DMS153 (cell line): Measurements from ENCODE around the gene B3GLCT.
"Not testable (repeated sequence)": the region's sequence is repeated elsewhere in the genome, so short reads cannot be mapped to it uniquely, and the experiment has no call there.

Source experiments
- DNase-seq: peaks from one replicate; lab custom pipeline; 2025; lab: John Stamatoyannopoulos, UW

Gene B3GLCT

DNA sequence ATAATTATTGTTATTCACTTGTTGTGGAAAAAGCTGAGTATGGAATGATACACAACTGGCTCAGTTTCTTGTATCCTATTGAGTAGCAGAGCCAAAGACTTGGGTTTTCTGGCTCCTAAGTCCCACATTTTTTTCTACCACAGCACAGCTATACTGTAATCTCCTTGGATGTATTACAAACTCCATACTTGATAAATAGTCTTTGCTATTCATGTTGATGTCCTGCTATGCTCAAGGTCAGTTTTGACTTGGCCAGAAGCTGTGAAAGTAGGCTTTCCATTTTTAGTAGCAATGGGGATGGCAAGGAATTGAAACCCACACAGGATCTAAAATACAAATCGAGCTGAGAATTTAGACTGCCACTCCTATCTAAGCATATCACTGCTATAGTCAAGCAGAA, 79.1 kb downstream of the B3GLCT start:
- no peak for DNase-seq

GRCh38 chr13:31282741-31283455, 83.1 kb downstream of the B3GLCT start:
- no peak for DNase-seq

GRCh38 chr13:31286930-31287329, 87.2 kb downstream of the B3GLCT start:
- no peak for DNase-seq

GRCh38 chr13:31301119-31301518, 101.3 kb downstream of the B3GLCT start:
- no peak for DNase-seq

GRCh38 chr13:31310356-31310755, 110.6 kb downstream of the B3GLCT start:
- DNase-seq: no peak

GRCh38 chr13:31310786-31311185, 111.0 kb downstream of the B3GLCT start:
- DNase-seq: no peak

- DNase-seq: no peak
Observed at GRCh38 chr13:31311921-31312320, 112.1 kb downstream of the B3GLCT start.

- no peak for DNase-seq
Observed at GRCh38 chr13:31314961-31315360, 115.2 kb downstream of the B3GLCT start.

DNA sequence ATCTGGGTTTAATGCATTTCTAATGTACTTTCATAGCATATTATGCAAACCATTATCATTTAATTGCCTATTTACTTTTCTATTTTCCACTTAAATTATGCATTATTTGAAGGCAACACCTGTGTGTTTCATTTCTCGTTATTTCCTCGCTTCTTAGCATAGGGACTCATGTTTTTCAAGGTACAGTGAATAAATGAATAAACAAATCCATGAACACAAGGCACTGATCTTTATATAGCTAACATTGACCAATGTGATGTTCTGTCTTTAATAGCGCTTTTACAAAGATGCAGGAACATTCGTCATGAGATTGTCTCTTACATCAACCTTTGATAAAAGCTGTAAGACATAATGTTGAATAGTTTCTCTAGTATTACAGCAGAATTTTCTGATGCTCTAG, 121.2 kb downstream of the B3GLCT start:
- DNase-seq: no peak

GRCh38 chr13:31321457-31321856, 121.7 kb downstream of the B3GLCT start:
- DNase-seq: no peak

DNA sequence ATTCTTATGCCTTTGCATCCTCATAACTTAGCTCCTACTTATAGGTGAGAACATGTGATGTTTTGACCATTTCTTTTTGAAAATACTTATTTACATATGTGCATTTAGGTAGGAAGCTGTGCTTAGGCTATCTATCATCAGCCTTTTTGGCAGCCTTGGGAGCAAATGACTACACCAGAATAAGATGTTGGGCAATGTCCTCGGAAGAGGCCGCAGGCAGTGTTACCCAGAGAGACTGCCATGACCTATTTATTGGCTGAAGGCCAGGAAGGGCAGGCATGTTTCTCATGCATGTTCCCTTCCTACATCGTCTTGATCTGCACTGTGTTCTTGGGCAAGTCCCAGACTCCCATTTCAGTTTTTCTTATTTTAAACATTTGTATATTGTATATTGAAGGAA, 122.3 kb downstream of the B3GLCT start:
- no peak for DNase-seq

GRCh38 chr13:31322702-31323405, 123.1 kb downstream of the B3GLCT start:
- DNase-seq: no peak

DNA sequence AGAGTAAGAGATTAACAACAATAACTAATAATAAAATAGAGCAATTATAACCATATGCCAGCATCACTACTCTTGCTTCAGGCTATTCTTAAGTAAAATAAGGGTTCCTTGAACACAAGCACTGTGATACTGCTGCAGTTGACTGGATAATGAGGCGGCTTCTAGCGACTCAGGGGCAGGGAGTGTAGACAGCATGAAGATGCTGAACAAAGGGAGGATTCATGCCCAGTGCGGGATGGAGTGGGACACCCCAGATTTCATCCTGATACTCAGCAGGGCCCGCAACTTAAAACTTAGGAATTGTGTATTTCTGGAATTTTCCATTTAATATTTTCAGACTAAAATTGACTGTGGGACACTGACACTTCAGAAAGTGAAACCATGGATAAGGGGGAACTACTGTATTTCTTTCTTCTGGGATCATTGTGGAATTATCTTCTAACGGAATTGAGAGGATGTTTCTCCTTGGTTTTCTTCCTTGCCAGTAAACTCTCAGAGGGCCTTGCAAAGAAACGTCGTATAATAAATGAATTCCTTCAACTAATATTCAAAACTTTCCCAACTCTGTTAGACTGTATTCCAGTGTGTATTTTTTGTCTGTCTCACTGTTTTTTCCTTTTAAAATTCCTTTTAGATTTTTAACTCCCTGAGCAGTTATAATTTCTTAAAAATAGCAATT, 127.5 kb downstream of the B3GLCT start:
- DNase-seq: no peak

DNA sequence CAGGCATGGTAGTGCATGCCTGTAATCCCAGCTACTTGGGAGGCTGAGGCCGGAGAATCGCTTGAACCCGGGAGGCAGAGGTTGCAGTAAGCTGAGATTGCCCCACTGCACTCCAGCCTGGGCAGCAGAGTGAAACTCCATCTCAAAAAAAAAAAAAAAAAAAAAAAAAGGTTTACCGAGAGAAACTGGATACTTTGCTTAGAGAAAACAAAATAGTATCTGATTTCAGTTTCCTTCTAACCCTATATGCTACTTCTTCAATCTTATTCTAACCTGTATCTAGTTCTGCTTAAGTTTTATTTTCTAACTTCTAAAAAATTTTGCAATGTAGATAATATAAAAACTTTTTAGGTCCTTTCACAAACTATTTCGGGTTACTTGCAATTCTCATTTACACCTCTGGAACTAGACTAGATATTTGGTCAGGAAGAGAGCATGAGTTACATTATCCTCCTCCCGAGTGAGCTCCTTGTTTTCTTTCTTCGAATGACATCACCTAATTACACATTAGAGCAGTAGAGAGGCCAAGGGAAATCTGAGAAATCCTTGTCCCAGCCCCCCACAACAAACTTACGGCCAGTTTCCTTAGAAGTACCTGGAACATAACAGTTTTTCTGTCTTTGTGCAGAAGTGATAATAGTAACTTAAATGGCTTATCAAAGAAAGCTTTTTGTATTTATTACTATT, 128.9 kb downstream of the B3GLCT start:
- DNase-seq: no peak

- DNase-seq: no peak
Observed at GRCh38 chr13:31330236-31330635, 130.5 kb downstream of the B3GLCT start.

DNA sequence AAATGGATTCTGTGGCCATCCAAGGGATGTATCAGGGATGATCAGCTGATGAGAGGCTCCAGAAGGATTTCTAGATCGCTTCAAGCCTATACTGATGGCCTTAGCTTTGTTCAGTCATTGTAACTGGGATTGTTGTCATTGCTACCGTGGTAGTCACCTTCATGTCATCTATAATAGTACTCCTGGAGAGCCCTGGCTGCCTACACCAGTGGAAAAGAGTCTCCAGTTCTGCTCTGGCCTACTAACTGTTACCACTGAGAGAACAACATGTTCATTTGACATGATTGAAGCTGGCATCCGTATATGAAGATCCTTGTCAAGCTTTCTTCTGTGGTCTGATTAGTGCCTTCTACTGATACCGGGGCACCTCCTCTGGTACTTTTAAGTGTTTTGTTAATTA, 131.3 kb downstream of the B3GLCT start:
- DNase-seq: no peak

DNA sequence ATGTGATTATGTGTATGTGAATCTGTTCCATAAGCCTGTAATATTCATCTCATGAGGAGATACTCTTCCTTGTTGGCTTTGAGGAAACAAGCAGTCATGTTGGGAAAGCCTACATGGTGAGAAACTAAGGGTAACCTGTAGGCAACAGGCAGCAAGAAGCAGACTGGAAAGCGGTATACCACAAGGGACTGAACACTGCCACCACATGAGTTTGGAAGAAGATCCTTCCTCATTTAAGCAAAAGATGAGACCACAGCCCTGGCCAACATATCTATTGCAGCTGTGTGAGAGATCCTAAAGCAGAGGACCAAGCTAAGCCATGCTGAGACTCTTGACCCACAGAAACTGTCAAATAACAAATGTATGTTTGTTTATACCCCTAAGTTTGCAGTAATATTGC, 134.8 kb downstream of the B3GLCT start:
- no peak for DNase-seq

DNA sequence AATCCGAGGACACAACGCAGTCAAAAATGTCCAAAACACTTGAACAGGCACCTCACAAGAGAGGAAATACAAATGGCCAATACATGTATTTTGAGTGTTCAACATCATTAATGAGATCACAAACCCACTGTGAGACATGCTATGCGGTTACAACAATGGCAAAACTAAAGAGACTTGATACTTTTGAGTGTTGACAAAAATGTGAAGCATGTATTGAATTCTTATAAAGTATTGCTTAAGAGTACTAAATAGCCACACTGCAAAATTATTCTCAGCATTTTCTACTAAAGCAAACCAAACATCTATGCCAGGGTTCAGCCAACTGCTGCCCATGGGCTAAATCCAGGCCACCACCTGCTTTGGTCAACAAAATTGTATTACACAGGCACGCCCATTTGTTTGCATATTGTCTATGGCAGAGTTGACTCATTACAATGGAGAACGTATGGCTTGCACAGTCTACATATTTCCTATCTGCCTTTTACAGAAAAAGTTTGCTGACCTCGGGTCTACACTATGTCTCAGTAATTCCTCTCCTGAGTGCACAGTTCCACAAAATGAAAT, 135.3 kb downstream of the B3GLCT start:
- DNase-seq: no peak

DNA sequence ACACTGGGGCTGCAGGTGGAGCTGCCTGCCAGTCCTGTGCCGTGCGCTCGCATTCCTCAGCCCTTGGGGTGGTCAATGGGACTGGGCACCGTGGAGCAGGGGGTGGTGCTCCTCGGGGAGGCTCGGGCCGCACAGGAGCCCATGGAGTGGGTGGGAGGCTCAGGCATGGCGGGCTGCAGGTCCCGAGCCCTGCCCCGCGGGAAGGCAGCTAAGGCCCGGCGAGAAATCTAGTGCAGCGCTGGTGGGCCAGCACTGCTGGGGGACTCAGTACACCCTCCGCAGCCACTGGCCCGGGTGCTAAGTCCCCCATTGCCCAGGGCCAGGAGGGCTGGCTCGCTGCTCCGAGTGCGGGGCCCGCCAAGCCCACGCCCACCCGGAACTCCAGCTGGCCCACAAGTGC, 139.8 kb downstream of the B3GLCT start:
- not testable (repeated sequence) for DNase-seq

GRCh38 chr13:31340848-31341247, 141.1 kb downstream of the B3GLCT start:
- not testable (repeated sequence) for DNase-seq

DNA sequence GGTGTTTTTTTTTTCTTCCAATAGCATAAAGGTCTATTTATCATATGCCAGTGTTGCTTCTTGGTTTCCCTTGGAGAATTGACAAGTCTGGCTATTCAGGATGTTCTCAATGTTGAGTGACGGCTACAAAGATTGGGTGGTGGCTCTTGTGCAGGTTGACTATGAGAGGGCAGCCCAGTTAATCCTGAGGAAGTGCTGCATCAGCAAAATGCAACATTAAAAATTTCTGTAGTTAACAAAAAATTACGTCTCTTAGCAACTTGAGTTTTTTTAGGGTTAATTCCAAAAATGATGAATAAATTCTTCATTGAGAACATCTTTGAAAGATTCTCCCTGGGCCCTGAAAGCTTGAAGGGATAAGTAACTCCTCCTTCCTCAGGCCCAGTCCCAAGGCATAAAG, 147.1 kb downstream of the B3GLCT start:
- no peak for DNase-seq

- DNase-seq: no peak
Observed at GRCh38 chr13:31349156-31349555, 149.4 kb downstream of the B3GLCT start.
